Uterus (tissue), 2 donors: ENCODE data around the gene TMEM87B.

Experiments used
- POLR2A ChIP-seq, 2 donors: fragments of 450-650 bp; IDR thresholded peaks; one replicate each; pipeline ENCODE4 v1.6.1; 2016; ENCODE audit warnings: antibody characterized with exemption in 2 of 2, mild to moderate bottlenecking in 1 of 2, moderate library complexity in 1 of 2
- TF ChIP-seq, protein P1 (sequence below), 4 experiments: fragments of 200-600 bp in 2 of 4; fragments of 450-650 bp in 2 of 4; sonication (generic) in 2 of 4; IDR thresholded peaks; one replicate each; pipeline ENCODE4 v1.5.1; 2016 to 2019; ENCODE audit warnings: antibody characterized with exemption in 4 of 4, mild to moderate bottlenecking in 2 of 4, moderate library complexity in 1 of 4

GRCh38 chr2:112140205-112140802 lies 85.2 kb downstream of the TMEM87B start:
- TF ChIP-seq, protein P1, sequence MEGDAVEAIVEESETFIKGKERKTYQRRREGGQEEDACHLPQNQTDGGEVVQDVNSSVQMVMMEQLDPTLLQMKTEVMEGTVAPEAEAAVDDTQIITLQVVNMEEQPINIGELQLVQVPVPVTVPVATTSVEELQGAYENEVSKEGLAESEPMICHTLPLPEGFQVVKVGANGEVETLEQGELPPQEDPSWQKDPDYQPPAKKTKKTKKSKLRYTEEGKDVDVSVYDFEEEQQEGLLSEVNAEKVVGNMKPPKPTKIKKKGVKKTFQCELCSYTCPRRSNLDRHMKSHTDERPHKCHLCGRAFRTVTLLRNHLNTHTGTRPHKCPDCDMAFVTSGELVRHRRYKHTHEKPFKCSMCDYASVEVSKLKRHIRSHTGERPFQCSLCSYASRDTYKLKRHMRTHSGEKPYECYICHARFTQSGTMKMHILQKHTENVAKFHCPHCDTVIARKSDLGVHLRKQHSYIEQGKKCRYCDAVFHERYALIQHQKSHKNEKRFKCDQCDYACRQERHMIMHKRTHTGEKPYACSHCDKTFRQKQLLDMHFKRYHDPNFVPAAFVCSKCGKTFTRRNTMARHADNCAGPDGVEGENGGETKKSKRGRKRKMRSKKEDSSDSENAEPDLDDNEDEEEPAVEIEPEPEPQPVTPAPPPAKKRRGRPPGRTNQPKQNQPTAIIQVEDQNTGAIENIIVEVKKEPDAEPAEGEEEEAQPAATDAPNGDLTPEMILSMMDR (IDR thresholded peaks at IDR 0.05) = no peak
- no peak for TF ChIP-seq POLR2A (IDR thresholded peaks at IDR 0.05)
